SK-N-SH (cell line): ENCODE results near the gene AP1S1. TPM values are rescaled to one million over a fixed set of nuclear protein-coding genes. Genes with fewer than 3 reads are reported as not detected.
"Not testable (repeated sequence)": the region's sequence is repeated elsewhere in the genome, so short reads cannot be mapped to it uniquely, and the experiment has no call there.

ENCODE experiments used
- CTCF ChIA-PET: fragments of 300-600, 350-600 bp; formaldehyde crosslinking; extraction: SDS; loops from one replicate; lab custom pipeline; 2021; lab: Yijun Ruan, JAX
- POLR2A ChIA-PET: fragments of 350-600 bp; sonication (Branson Sonifier 250); formaldehyde crosslinking; extraction: SDS; loops from one replicate; lab custom pipeline; 2020; ENCODE audit warnings: antibody characterized with exemption, inconsistent platforms; lab: Yijun Ruan, JAX
- DNase-seq: peaks from one replicate; pipeline ENCODE4 v3.0.0; 2012
- H2AFZ ChIP-seq: fragments of 200-600 bp; sonication (generic); 2 replicates; pipeline ENCODE4 v1.8.1; 2016; ENCODE audit warnings: antibody characterized with exemption, mild to moderate bottlenecking, low read depth
- H3F3A ChIP-seq: fragments of 200-600 bp; sonication (generic); replicated peaks from 2 replicates; pipeline ENCODE3; 2016; ENCODE audit warnings: antibody characterized with exemption, mild to moderate bottlenecking; ENCODE audit not compliant: insufficient read depth
- H3K27ac ChIP-seq, 2 experiments: fragments of 200-500 bp in 1 of 2; fragments of 200-600 bp in 1 of 2; sonication (Bioruptor generic) in 1 of 2; sonication (generic), shearing (Covaris generic) in 1 of 2; 2 replicates each; pipeline versions ENCODE4 v1.5.1 to v1.6.1; 2014 to 2016; ENCODE audit warnings: low read depth in 2 of 2, inconsistent platforms in 1 of 2, low read length in 1 of 2, mild to moderate bottlenecking in 1 of 2, mixed read lengths in 1 of 2
- H3K27me3 ChIP-seq: fragments of 200-600 bp; sonication (generic), shearing (Covaris generic); 2 replicates; pipeline ENCODE4 v1.6.1; 2016; ENCODE audit warnings: mixed run types; ENCODE audit not compliant: insufficient read depth
- H3K36me3 ChIP-seq, 2 experiments: fragments of 200-500 bp in 1 of 2; fragments of 200-600 bp in 1 of 2; sonication (Bioruptor generic) in 1 of 2; sonication (generic) in 1 of 2; replicated peaks in 1 of 2; 2 replicates each; pipeline versions ENCODE3 to v1.5.1; 2014 to 2016; ENCODE audit warnings: low read length in 1 of 2, mild to moderate bottlenecking in 1 of 2; ENCODE audit not compliant: insufficient read depth in 2 of 2, control insufficient read depth in 1 of 2
- H3K4me1 ChIP-seq, 2 experiments: fragments of 200-500 bp in 1 of 2; fragments of 200-600 bp in 1 of 2; sonication (Bioruptor generic) in 1 of 2; sonication (generic), shearing (Covaris generic) in 1 of 2; 2 replicates each; pipeline versions ENCODE4 v1.5.1 to v1.6.1; 2014 to 2016; ENCODE audit warnings: low read depth in 1 of 2, low read length in 1 of 2, mixed run types in 1 of 2; ENCODE audit not compliant: insufficient read depth in 2 of 2, control insufficient read depth in 1 of 2
- H3K4me2 ChIP-seq: fragments of 200-600 bp; sonication (generic), shearing (Covaris generic); 2 replicates; pipeline ENCODE4 v1.6.1; 2017; ENCODE audit warnings: mixed run types
- H3K4me3 ChIP-seq, 2 experiments: fragments of 200-500 bp in 1 of 2; fragments of 200-600 bp in 1 of 2; sonication (Bioruptor generic) in 1 of 2; sonication (generic), shearing (Covaris generic) in 1 of 2; 2 replicates each; pipeline versions ENCODE4 v1.5.1 to v1.8.1; 2014 to 2016; ENCODE audit warnings: low read depth in 2 of 2, inconsistent platforms in 1 of 2, low read length in 1 of 2, mild to moderate bottlenecking in 1 of 2, mixed read lengths in 1 of 2, moderate library complexity in 1 of 2
- H3K79me2 ChIP-seq: fragments of 200-600 bp; sonication (generic); 2 replicates; pipeline ENCODE4 v1.8.1; 2017; ENCODE audit warnings: mild to moderate bottlenecking; ENCODE audit not compliant: insufficient read depth
- H3K9ac ChIP-seq: fragments of 200-600 bp; sonication (generic); 2 replicates; pipeline ENCODE4 v1.6.1; 2017; ENCODE audit warnings: mixed run types
- H3K9me2 ChIP-seq: fragments of 200-600 bp; sonication (generic); 2 replicates; pipeline ENCODE4 v1.6.1; 2017; ENCODE audit warnings: mixed run types
- H3K9me3 ChIP-seq: fragments of 200-600 bp; sonication (generic); 2 replicates; pipeline ENCODE4 v1.6.1; 2017; ENCODE audit warnings: mixed run types, mild to moderate bottlenecking, moderate library complexity
- H4K20me1 ChIP-seq: fragments of 200-600 bp; sonication (generic); 2 replicates; pipeline ENCODE4 v1.6.1; 2017; ENCODE audit warnings: mild to moderate bottlenecking, mixed run types; ENCODE audit not compliant: insufficient read depth
- EP300 ChIP-seq, 2 experiments: IDR thresholded peaks; 2 replicates each; pipeline versions ENCODE4 v1.4.0 to v1.6.1; 2012; ENCODE audit warnings: borderline replicate concordance in 1 of 2, low read depth in 1 of 2, low read length in 1 of 2
- EZH2phosphoT487 ChIP-seq: fragments of 200-600 bp; sonication (generic); IDR thresholded peaks from 2 replicates; pipeline ENCODE4 v1.6.1; 2017; ENCODE audit warnings: low read depth, mixed run types, mild to moderate bottlenecking, antibody characterized with exemption, moderate library complexity, borderline replicate concordance
- FOSL2 ChIP-seq: IDR thresholded peaks from 2 replicates; pipeline ENCODE4 v1.4.0; 2012; ENCODE audit warnings: low read depth, mild to moderate bottlenecking, moderate library complexity, borderline replicate concordance
- GATA2 ChIP-seq: sonication (generic); formaldehyde crosslinking; IDR thresholded peaks from 2 replicates; pipeline ENCODE4 v1.5.0; 2020; ENCODE audit warnings: mild to moderate bottlenecking, missing genetic modification reagents
- MAX ChIP-seq: IDR thresholded peaks from 2 replicates; pipeline ENCODE4 v1.4.0; 2012; ENCODE audit warnings: low read depth
- SMC3 ChIP-seq: IDR thresholded peaks from 2 replicates; pipeline ENCODE4 v1.6.1; 2012; ENCODE audit warnings: low read depth, low read length, improper control_type of control experiment
- YY1 ChIP-seq: IDR thresholded peaks from 2 replicates; pipeline ENCODE4 v1.4.0; 2012; ENCODE audit warnings: low read depth, mild to moderate bottlenecking
- ZBTB33 ChIP-seq: IDR thresholded peaks from 2 replicates; pipeline ENCODE4 v1.4.0; 2012; ENCODE audit warnings: low read depth, borderline replicate concordance
- WGBS: methylation state at CpG from one replicate; pipeline ENCODE4 v1.1.6; 2017; ENCODE audit warnings: low lambda C conversion rate; 5-methylcytosine and 5-hydroxymethylcytosine counted together
- polyA plus RNA-seq, 3 experiments: library from polyadenylated mRNA; depleted of rRNA; stranded (reverse); fragments of >200 nt; gene quantifications; 2 replicates each; pipeline ENCODE4 v1.2.3, GENCODE V29; 2012

AP1S1 gene
- polyA plus RNA-seq, 1 of the 3 experiments (the other 2 are of a cell fraction): 616 TPM

GRCh38 chr7:101104799-101105198 is 49.5 kb upstream of the AP1S1 start:
- H2AFZ ChIP-seq: no peak overlapping the region
- H3K4me3 ChIP-seq: no peak overlapping the region
- no peak overlapping the region for H3K4me2 ChIP-seq
- no peaks in the 10 kb centered on the region for H3K27me3 ChIP-seq
- H3K27ac ChIP-seq: no peak overlapping the region
- peaks cover 6 to 48% of the 10 kb centered on the region in 2 experiments; a peak in 3 of 4 replicates for H3K4me1 ChIP-seq
- no peaks in the 10 kb centered on the region for H3K9me2 ChIP-seq
- no peak for TF ChIP-seq EZH2phosphoT487
- TF ChIP-seq YY1: no peak
- no peak for TF ChIP-seq EP300 (IDR thresholded peaks at IDR 0.05; ENCODE audit: borderline replicate concordance in 1 of 2, low read depth in 1 of 2, low read length in 1 of 2)
- no peak for TF ChIP-seq ZBTB33
- TF ChIP-seq MAX: 0 out of 2 replicates have a peak, but pooled peaks have one; percentile 29
- H4K20me1 ChIP-seq: no peaks in the 10 kb centered on the region
- no peaks in the 10 kb centered on the region for H3K9me3 ChIP-seq
- CTCF ChIA-PET: interaction anchor here (1.2 to 8.0 kb wide), 3 partner anchors 9 to 379 kb away, joined by 3 to 43 read pairs (median 4); no protein-coding TSS in a partner anchor
- 67% methylated on average over 3 of the region's 3 CpGs for WGBS
- H3K36me3 ChIP-seq: no peaks in the 10 kb centered on the region
- H3F3A ChIP-seq: peaks cover 25% of the 10 kb centered on the region
- no peak overlapping the region for H3K9ac ChIP-seq
- peaks cover 56% of the 10 kb centered on the region for H3K79me2 ChIP-seq
- no peak for DNase-seq
- POLR2A ChIA-PET: no interaction called here

GRCh38 chr7:101105248-101105647 is 49.0 kb upstream of the AP1S1 start:
- H3K4me3 ChIP-seq, H3K9ac ChIP-seq, H3K4me2 ChIP-seq, H3K9me3 ChIP-seq, H3K36me3 ChIP-seq, H2AFZ ChIP-seq, POLR2A ChIA-PET, H3K27me3 ChIP-seq, H3K9me2 ChIP-seq, DNase-seq, H4K20me1 ChIP-seq, H3K27ac ChIP-seq: not testable (repeated sequence)
- Histone ChIP-seq H3K4me1 (peaks cover 6 to 46% of the 10 kb centered on the region in 2 experiments; a peak in 3 of 4 replicates), H3F3A (peaks cover 25% of the 10 kb centered on the region), H3K79me2 (peaks cover 56% of the 10 kb centered on the region)
- WGBS: 75% methylated on average over 5 of the region's 5 CpGs
- CTCF ChIA-PET: interaction anchor here (1.2 to 8.0 kb wide), 3 partner anchors 10 to 379 kb away, joined by 3 to 43 read pairs (median 4); no protein-coding TSS in a partner anchor

GRCh38 chr7:101106386-101106785 is 47.9 kb upstream of the AP1S1 start:
- Histone ChIP-seq H2AFZ (no peak overlapping the region), H3K27me3 (no peaks in the 10 kb centered on the region), H3K9me2 (no peaks in the 10 kb centered on the region), H3K9ac (no peak overlapping the region), H3K4me3 (no peak overlapping the region), H3K4me2 (no peak overlapping the region), H3K9me3 (no peaks in the 10 kb centered on the region), H3K4me1 (peaks cover 6 to 35% of the 10 kb centered on the region in 2 experiments; a peak in 3 of 4 replicates), H3K79me2 (peaks cover 47% of the 10 kb centered on the region), H3K27ac (no peak overlapping the region), H3F3A (peaks cover 16% of the 10 kb centered on the region), H4K20me1 (no peaks in the 10 kb centered on the region), H3K36me3 (no peaks in the 10 kb centered on the region)
- ChIA-PET POLR2A (no interaction called here), CTCF (interaction anchor here (0.7 to 8.0 kb wide), 5 partner anchors 11 to 271 kb away, joined by 3 to 43 read pairs (median 4); no protein-coding TSS in a partner anchor)
- 88% methylated on average over 7 of the region's 7 CpGs for WGBS
- DNase-seq: no peak
- TF ChIP-seq SMC3: no peak
- no peak for TF ChIP-seq GATA2 (CRISPR knock-in tag)
- no peak for TF ChIP-seq FOSL2
